G401 (cell line): ENCODE results near the gene SNIP1. TPM values are rescaled to one million over a fixed set of nuclear protein-coding genes. Genes with fewer than 3 reads are reported as not detected.
"Not testable (repeated sequence)": the region's sequence is repeated elsewhere in the genome, so short reads cannot be mapped to it uniquely, and the experiment has no call there.

Experiments
- DNase-seq: peaks from one replicate; pipeline ENCODE4 v3.0.0-alpha.2; 2015; ENCODE audit warnings: low spot score
- in situ Hi-C: cut with HindIII; loops from 2 replicates; pipeline ENCODE4 v1.10.0; 2016; ENCODE audit warnings: low sequenced_read_pairs, mixed read lengths
- total RNA-seq: library from RNA; depleted of rRNA; stranded (reverse); fragments of >200 nt; shearing (Covaris generic); gene quantifications from 2 replicates; pipeline ENCODE4 v1.2.3, GENCODE V29; 2014

SNIP1 gene
- total RNA-seq, 1 experiment from 2014 or later, result 8.0 TPM

- in situ Hi-C loops, result no loop called here
- no peak for DNase-seq
These were observed 6.5 kb upstream of the SNIP1 start for GRCh38 chr1:37560401-37561132.

GRCh38 chr1:37559957-37560379 lies 5.9 kb upstream of the SNIP1 start:
- in situ Hi-C loops, DNase-seq: not testable (repeated sequence)

DNA sequence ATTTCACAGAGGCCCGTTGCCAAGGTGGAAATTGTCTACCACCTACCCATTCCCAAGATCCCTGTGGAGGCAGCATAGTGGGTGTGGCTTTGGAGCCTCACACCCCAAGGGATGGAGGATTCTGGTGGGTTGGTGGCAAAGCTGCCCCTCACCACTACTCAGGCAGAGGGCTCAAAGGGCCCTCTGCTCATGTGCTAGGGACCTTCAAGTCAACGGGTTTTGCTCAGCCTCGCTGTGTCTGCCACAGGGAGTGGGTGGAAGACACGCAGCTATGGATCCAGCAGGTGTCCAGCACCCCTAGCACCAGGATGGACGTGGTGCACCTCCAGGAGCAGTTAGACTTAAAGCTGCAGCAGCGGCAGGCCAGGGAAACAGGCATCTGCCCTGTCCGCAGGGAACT lies 5.0 kb upstream of the SNIP1 start:
- no peak for DNase-seq
- in situ Hi-C loops, result no loop called here

DNA sequence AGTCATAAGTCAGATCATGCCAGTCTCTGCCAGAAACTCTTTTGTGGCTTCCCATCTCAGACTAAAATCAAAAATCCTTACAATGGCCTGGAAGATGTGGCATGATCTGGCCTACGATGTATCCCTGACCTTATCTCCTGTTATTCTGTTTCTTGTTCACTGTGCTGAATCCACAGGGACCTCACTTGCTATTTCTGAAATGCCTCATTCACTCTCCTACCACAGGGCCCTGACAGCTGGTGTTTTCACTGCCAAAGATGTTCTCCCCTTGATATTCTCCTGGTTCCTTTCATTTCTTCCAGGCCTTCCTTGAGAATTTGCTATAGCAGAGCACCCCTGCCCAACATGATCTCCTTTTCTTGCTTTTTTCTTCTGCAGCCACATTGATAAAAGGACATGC lies 4.3 kb upstream of the SNIP1 start:
- DNase-seq, result no peak
- in situ Hi-C loops, result no loop called here

- no peak for DNase-seq
- in situ Hi-C loops, result no loop called here
These were observed 3.3 kb upstream of the SNIP1 start for GRCh38 chr1:37557402-37557801.

DNA sequence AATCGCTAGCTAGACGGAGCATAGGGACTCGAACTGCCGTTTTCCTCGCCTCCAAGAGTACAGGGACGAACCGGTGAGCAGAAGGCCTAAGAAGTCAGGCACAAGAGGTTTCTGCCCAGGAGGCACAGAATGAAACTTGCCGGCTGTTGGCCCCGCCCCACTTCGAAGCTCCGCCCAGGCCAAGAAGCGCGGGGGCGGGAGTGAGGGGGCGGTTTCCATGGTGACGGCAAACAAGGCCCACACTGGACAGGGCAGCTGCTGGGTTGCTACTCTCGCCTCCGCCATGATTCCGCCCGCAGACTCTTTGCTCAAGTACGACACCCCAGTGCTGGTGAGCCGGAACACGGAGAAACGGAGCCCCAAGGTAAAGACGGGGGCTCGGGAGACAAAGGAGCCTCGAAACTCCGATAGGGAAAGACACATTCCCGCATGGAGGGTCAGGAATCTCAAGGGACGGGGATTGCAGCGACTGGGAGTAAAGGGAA lies 2.7 kb upstream of the SNIP1 start, which contains the start of gene DNALI1:
DNALI1 (plus strand) TSS at position 229 of the 485 bp plus-strand sequence; CDS start at position 284, 55 bp downstream.
- DNase-seq, result peak; percentile 75
- in situ Hi-C loops, result no loop called here

GRCh38 chr1:37553598-37553926 lies 531 bp downstream of the SNIP1 start:
- in situ Hi-C loops, result no loop called here

GRCh38 chr1:37549341-37549740 lies 4.8 kb downstream of the SNIP1 start:
- no peak for DNase-seq
- in situ Hi-C loops, result no loop called here

More at GRCh38 chr1:37553598-37553926, 531 bp downstream of the SNIP1 start:
- no peak for DNase-seq

GRCh38 chr1:37545019-37545418 lies 9.1 kb downstream of the SNIP1 start:
- no peak for DNase-seq
- in situ Hi-C loops, result no loop called here

GRCh38 chr1:37544530-37544929 lies 9.6 kb downstream of the SNIP1 start:
- in situ Hi-C loops, result no loop called here
- no peak for DNase-seq

GRCh38 chr1:37540036-37540785 lies 13.9 kb downstream of the SNIP1 start:
- in situ Hi-C loops, result no loop called here
- DNase-seq, result no peak

DNA sequence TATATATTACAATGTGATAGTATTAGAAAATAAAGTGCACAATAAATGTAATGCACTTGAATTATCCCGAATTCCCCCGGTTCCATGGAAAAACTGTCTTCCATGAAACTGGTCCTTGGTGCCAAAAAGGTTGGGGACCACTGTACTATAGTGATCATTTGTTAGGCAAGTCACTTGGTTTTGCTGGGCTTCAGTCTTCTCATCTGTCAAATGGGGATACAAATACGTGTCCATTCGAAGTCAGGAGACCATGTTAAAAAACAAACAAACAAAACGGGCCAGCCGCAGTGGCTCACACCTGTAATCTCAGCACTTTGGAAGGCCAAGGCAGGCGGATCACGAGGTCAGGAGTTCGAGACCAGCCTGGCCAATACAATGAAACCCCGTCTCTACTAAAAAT lies 14.9 kb downstream of the SNIP1 start:
- in situ Hi-C loops, result not testable (repeated sequence)

GRCh38 chr1:37537378-37537777 lies 16.7 kb downstream of the SNIP1 start:
- in situ Hi-C loops, result no loop called here
- no peak for DNase-seq

More for the DNA sequence above, 14.9 kb downstream of the SNIP1 start:
- DNase-seq, result not testable (repeated sequence)

DNA sequence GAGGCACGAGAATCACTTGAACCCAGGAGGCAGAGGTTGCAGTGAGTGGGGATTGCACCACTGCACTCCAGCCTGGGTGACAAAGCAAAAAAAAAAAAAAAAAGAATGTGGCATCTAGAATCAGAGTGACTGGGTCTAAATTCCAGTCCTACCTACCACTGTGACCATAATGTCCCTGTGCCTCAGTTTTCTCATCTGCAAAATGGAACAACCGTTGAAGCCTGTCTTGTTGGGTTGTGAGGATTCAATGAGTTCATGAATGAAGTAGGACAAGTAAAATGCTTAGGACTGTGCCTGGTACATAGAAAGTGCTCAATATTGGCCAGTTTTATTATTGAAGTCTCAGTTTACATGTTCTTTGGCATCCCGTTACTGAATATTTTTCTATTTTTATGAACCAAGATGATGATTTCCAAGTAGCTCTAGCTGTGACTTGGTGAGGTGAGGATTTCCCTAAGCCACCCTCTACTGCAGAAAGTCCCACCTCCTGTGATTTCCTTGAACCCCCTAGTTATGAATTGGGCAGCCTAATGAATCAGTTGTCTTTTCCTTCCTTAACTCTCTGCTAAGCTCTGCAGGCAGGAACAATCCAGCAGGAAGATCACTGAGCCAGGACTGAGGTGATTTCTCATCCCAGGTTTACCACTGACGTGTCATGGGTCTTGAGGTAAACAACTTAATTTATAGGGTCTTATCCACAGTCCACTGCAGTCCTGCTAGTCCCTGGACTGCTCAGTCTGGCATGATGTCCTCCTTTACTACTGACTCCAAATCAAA lies 20.6 kb downstream of the SNIP1 start:
- DNase-seq, result no peak
- in situ Hi-C loops, result no loop called here

DNA sequence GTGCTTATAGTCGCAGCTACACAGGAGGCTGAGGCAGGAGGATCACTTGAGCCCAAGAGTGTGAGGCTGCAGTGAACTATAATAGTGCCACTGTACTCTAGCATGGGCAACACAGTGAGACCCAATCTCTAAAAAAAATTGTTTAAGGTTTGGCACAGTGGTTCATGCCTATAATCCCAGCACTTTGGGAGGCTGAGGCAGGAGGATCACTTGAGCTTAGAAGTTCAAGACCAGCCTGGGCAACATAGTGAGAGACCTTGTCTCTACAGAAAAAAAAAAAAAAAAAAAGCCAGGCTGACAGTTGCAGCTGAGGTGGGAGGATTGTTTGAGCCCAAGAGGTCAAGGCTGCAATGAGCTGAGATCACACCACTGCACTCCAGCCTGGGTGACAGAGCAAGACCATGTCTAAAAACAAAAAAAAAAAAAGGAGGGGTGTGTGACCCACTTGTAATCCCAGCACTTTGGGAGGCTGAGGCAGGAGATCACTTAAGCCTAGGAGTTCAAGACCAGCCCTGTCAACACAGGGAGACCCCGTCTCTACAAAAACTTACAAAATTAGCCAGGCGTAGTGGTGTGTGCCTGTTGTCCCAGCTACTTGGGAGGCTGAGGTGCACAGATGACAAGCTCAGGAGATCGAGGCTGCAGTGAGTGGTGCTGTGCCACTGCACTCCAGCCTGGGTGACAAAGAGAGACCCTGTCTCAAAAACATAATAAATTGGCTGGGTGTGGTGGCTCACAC lies 21.5 kb downstream of the SNIP1 start:
- DNase-seq, in situ Hi-C loops: not testable (repeated sequence)

GRCh38 chr1:37529888-37530287 lies 24.2 kb downstream of the SNIP1 start:
- DNase-seq, in situ Hi-C loops: not testable (repeated sequence)

GRCh38 chr1:37519613-37520012 lies 34.5 kb downstream of the SNIP1 start:
- in situ Hi-C loops, result no loop called here

GRCh38 chr1:37518929-37519328 lies 35.2 kb downstream of the SNIP1 start:
- DNase-seq, in situ Hi-C loops: not testable (repeated sequence)

More at GRCh38 chr1:37519613-37520012, 34.5 kb downstream of the SNIP1 start:
- no peak for DNase-seq

DNA sequence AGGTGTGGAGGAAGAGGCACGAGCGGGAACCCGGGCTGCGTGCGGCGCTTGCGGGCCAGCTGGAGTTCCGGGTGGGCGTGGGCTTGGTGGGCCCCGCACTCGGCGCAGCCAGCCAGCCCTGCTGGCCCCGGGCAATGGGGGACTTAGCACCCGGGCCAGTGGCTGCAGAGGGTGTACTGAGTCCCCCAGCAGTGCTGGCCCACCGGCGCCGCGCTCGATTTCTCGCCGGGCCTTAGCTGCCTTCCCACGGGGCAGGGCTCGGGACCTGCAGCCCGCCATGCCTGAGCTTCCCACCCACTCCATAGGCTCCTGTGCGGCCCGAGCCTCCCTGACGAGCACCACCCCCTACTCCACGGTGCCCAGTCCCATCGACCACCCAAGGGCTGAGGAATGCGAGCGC lies 35.9 kb downstream of the SNIP1 start:
- DNase-seq, in situ Hi-C loops: not testable (repeated sequence)
